Measurements from ENCODE around the gene SMARCA5.

SMARCA5 gene

DNA sequence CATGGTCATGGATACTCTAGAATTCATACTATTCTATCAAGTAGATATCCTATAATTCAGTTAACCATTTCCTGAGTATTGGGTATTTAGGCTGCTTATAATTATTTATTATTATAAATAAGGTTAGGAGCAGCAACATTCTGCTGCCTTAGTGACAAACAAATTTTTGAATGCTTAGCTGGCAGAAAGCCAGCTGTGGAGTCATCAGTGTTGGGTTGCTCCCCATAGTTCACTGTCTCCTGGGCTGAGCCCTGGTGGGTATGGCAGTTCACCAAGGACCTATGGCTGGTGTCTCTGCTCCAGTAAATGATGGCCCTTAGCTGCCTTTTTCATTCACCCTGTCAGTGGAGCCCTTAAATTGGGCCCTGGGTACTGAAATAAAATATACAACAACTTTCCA is 61.8 kb downstream of the SMARCA5 start:
- TF ChIP-seq RARB (CRISPR knock-in tag; IDR thresholded peaks at IDR 0.05) (no peak), POU6F1 (CRISPR knock-in tag; IDR thresholded peaks at IDR 0.05; ENCODE audit: borderline replicate concordance, low read depth) (no peak), BACH2 (CRISPR knock-in tag; IDR thresholded peaks at IDR 0.05; ENCODE audit: borderline replicate concordance) (no peak), TOX (CRISPR knock-in tag; IDR thresholded peaks at IDR 0.05; ENCODE audit: borderline replicate concordance) (no peak), ZFP30 (CRISPR knock-in tag; IDR thresholded peaks at IDR 0.05) (no peak), ZNF565 (CRISPR knock-in tag; conservative IDR thresholded peaks at IDR 0.05; ENCODE audit: low read depth) (no peak), GLIS3 (CRISPR knock-in tag; IDR thresholded peaks at IDR 0.05) (no peak), OSR1 (CRISPR knock-in tag; IDR thresholded peaks at IDR 0.05) (no peak), ZC3H10 (CRISPR knock-in tag; IDR thresholded peaks at IDR 0.05) (no peak), ZFP3 (CRISPR knock-in tag; IDR thresholded peaks at IDR 0.05) (no peak), CSDC2 (CRISPR knock-in tag; IDR thresholded peaks at IDR 0.05) (no peak), ISL1 (CRISPR knock-in tag; IDR thresholded peaks at IDR 0.05) (no peak), ARNTL (CRISPR knock-in tag; IDR thresholded peaks at IDR 0.05; ENCODE audit: borderline replicate concordance, low read depth) (no peak), PPARA (CRISPR knock-in tag; IDR thresholded peaks at IDR 0.05; ENCODE audit: borderline replicate concordance) (no peak), ZNF70 (CRISPR knock-in tag; IDR thresholded peaks at IDR 0.05) (no peak), TCF4 (CRISPR knock-in tag; IDR thresholded peaks at IDR 0.05; ENCODE audit: borderline replicate concordance) (no peak)
- TF ChIP-seq, protein P1, sequence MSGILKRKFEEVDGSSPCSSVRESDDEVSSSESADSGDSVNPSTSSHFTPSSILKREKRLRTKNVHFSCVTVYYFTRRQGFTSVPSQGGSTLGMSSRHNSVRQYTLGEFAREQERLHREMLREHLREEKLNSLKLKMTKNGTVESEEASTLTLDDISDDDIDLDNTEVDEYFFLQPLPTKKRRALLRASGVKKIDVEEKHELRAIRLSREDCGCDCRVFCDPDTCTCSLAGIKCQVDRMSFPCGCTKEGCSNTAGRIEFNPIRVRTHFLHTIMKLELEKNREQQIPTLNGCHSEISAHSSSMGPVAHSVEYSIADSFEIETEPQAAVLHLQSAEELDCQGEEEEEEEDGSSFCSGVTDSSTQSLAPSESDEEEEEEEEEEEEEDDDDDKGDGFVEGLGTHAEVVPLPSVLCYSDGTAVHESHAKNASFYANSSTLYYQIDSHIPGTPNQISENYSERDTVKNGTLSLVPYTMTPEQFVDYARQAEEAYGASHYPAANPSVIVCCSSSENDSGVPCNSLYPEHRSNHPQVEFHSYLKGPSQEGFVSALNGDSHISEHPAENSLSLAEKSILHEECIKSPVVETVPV (CRISPR knock-in tag; IDR thresholded peaks at IDR 0.05) = no peak
- ATAC-seq = no peak

DNA sequence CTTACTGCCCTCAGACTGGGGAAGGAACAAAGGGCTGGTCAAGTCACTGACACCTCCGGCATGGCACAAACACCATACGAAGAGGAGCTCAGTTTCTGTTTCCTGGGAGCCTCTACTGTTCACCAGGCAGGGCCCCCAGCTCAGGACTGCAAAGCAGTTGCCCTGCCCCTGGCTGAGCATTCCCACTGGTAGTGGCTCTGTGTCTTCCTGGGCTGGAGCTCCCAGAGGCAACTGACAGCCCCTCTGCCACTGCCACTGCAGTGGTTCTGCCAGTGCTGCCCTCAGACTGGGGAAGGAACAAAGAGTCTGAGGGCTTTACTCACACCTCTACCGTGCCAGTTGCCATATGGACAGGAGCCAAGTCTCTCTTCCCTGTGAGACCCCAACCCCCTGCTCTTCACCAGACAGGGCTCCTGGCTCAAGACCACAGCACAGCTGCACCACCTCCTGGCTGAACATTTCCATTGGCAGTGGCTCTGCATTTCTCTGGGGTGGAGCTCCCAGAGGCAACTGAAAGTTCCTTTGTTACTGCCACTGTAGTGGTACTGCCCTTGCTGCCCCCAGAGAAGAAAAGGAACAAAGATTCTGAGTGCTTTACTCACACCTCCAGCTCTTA is 67.9 kb downstream of the SMARCA5 start:
- TF ChIP-seq PPARA (CRISPR knock-in tag; IDR thresholded peaks at IDR 0.05; ENCODE audit: borderline replicate concordance) (no peak), OSR1 (CRISPR knock-in tag; IDR thresholded peaks at IDR 0.05) (no peak), ZNF565 (CRISPR knock-in tag; conservative IDR thresholded peaks at IDR 0.05; ENCODE audit: low read depth) (no peak), PATZ1 (CRISPR knock-in tag; IDR thresholded peaks at IDR 0.05; ENCODE audit: borderline replicate concordance) (no peak), ARNTL (CRISPR knock-in tag; IDR thresholded peaks at IDR 0.05; ENCODE audit: borderline replicate concordance, low read depth) (no peak), ZFP3 (CRISPR knock-in tag; IDR thresholded peaks at IDR 0.05) (no peak), ZC3H10 (CRISPR knock-in tag; IDR thresholded peaks at IDR 0.05) (no peak), GLIS3 (CRISPR knock-in tag; IDR thresholded peaks at IDR 0.05) (no peak), BACH2 (CRISPR knock-in tag; IDR thresholded peaks at IDR 0.05; ENCODE audit: borderline replicate concordance) (no peak)
- TF ChIP-seq, protein P2, sequence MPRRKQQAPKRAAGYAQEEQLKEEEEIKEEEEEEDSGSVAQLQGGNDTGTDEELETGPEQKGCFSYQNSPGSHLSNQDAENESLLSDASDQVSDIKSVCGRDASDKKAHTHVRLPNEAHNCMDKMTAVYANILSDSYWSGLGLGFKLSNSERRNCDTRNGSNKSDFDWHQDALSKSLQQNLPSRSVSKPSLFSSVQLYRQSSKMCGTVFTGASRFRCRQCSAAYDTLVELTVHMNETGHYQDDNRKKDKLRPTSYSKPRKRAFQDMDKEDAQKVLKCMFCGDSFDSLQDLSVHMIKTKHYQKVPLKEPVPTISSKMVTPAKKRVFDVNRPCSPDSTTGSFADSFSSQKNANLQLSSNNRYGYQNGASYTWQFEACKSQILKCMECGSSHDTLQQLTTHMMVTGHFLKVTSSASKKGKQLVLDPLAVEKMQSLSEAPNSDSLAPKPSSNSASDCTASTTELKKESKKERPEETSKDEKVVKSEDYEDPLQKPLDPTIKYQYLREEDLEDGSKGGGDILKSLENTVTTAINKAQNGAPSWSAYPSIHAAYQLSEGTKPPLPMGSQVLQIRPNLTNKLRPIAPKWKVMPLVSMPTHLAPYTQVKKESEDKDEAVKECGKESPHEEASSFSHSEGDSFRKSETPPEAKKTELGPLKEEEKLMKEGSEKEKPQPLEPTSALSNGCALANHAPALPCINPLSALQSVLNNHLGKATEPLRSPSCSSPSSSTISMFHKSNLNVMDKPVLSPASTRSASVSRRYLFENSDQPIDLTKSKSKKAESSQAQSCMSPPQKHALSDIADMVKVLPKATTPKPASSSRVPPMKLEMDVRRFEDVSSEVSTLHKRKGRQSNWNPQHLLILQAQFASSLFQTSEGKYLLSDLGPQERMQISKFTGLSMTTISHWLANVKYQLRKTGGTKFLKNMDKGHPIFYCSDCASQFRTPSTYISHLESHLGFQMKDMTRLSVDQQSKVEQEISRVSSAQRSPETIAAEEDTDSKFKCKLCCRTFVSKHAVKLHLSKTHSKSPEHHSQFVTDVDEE (CRISPR knock-in tag; IDR thresholded peaks at IDR 0.05) = no peak
- no peak for ATAC-seq

DNA sequence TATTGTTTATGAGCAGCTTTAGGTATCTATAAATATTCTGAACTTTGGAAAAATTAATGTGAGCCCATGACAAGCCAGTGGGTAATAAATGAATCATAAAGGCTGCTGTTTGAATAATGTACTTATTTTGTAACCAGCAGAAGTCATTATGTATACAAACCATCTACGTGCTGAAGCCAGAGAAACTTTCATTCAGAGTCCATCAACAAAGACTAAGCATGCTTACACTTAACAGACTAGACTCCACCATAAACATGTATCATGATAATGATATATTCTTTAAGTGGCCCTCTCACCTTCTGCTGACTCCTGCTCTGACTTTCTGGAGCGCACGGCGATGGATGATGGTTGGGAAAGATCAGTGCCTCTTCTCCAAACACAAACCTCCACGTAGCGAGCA is 72.0 kb downstream of the SMARCA5 start:
- ATAC-seq = no peak

More for the DNA sequence above, 72.0 kb downstream of the SMARCA5 start:
- TF ChIP-seq PATZ1 (CRISPR knock-in tag; IDR thresholded peaks at IDR 0.05; ENCODE audit: borderline replicate concordance) = no peak
- TF ChIP-seq ESRRG (CRISPR knock-in tag; IDR thresholded peaks at IDR 0.05) = no peak
- no peak for TF ChIP-seq ARNTL (CRISPR knock-in tag; IDR thresholded peaks at IDR 0.05; ENCODE audit: borderline replicate concordance, low read depth)
- no peak for TF ChIP-seq ISL1 (CRISPR knock-in tag; IDR thresholded peaks at IDR 0.05)
- TF ChIP-seq RARB (CRISPR knock-in tag; IDR thresholded peaks at IDR 0.05) = no peak
- TF ChIP-seq ZFP3 (CRISPR knock-in tag; IDR thresholded peaks at IDR 0.05) = no peak
- no peak for TF ChIP-seq PPARA (CRISPR knock-in tag; IDR thresholded peaks at IDR 0.05; ENCODE audit: borderline replicate concordance)
- no peak for TF ChIP-seq ZNF8 (CRISPR knock-in tag; IDR thresholded peaks at IDR 0.05)
- TF ChIP-seq, protein P1 (CRISPR knock-in tag; IDR thresholded peaks at IDR 0.05) = no peak
- no peak for TF ChIP-seq BACH2 (CRISPR knock-in tag; IDR thresholded peaks at IDR 0.05; ENCODE audit: borderline replicate concordance)
- TF ChIP-seq ZFP30 (CRISPR knock-in tag; IDR thresholded peaks at IDR 0.05) = no peak
- TF ChIP-seq TCF4 (CRISPR knock-in tag; IDR thresholded peaks at IDR 0.05; ENCODE audit: borderline replicate concordance) = no peak
- TF ChIP-seq OSR1 (CRISPR knock-in tag; IDR thresholded peaks at IDR 0.05) = no peak
- no peak for TF ChIP-seq ZNF565 (CRISPR knock-in tag; conservative IDR thresholded peaks at IDR 0.05; ENCODE audit: low read depth)
- no peak for TF ChIP-seq ZC3H10 (CRISPR knock-in tag; IDR thresholded peaks at IDR 0.05)
- TF ChIP-seq POU6F1 (CRISPR knock-in tag; IDR thresholded peaks at IDR 0.05; ENCODE audit: borderline replicate concordance, low read depth) = no peak
- TF ChIP-seq TOX (CRISPR knock-in tag; IDR thresholded peaks at IDR 0.05; ENCODE audit: borderline replicate concordance) = no peak
- TF ChIP-seq CSDC2 (CRISPR knock-in tag; IDR thresholded peaks at IDR 0.05) = no peak

All from SK-N-SH treated with all-trans-retinoic acid at 6 μM for 48 hours (cell line).